CD4-positive, alpha-beta T cell treated with Interleukin-17A for 4 hours (primary cell): Measurements from ENCODE around the gene SRRM2.
A peak's percentile ranks its signal among the peaks of the same experiment; 100 is the strongest.

Experiments used
- DNase-seq: peaks from one replicate; pipeline ENCODE4 v3.0.0-alpha.2; 2020; ENCODE audit warnings: mixed read lengths

Gene SRRM2

GRCh38 chr16:2741168-2741567 lies 11.3 kb upstream of the SRRM2 start:
- no peak for DNase-seq

- DNase-seq = no peak
Measured at GRCh38 chr16:2742323-2743006, 10.0 kb upstream of the SRRM2 start.

GRCh38 chr16:2743007-2743810 lies 9.2 kb upstream of the SRRM2 start:
- DNase-seq = no peak

- no peak for DNase-seq
Measured at GRCh38 chr16:2744711-2745110, 7.7 kb upstream of the SRRM2 start.

GRCh38 chr16:2745116-2745890 lies 7.1 kb upstream of the SRRM2 start:
- no peak for DNase-seq

GRCh38 chr16:2745961-2746360 lies 6.5 kb upstream of the SRRM2 start:
- no peak for DNase-seq

GRCh38 chr16:2748757-2749455 lies 3.5 kb upstream of the SRRM2 start:
- DNase-seq = no peak

GRCh38 chr16:2749476-2749875 lies 3.0 kb upstream of the SRRM2 start:
- DNase-seq = no peak

- no peak for DNase-seq
Measured at GRCh38 chr16:2749936-2750335, 2.5 kb upstream of the SRRM2 start.

GRCh38 chr16:2751577-2752034 lies 832 bp upstream of the SRRM2 start:
- DNase-seq = peak; percentile 22

- peak; percentile 69 for DNase-seq
Measured at GRCh38 chr16:2752850-2753732, 653 bp downstream of the SRRM2 start.

- DNase-seq = no peak
Measured at GRCh38 chr16:2753733-2754020, 1.2 kb downstream of the SRRM2 start.

GRCh38 chr16:2755158-2755557 lies 2.7 kb downstream of the SRRM2 start:
- no peak for DNase-seq

GRCh38 chr16:2756288-2757015 lies 4.0 kb downstream of the SRRM2 start:
- no peak for DNase-seq

GRCh38 chr16:2757344-2757743 lies 4.9 kb downstream of the SRRM2 start:
- no peak for DNase-seq

GRCh38 chr16:2761472-2761871 lies 9.0 kb downstream of the SRRM2 start:
- no peak for DNase-seq

- DNase-seq = no peak
Measured at GRCh38 chr16:2761886-2762583, 9.6 kb downstream of the SRRM2 start.

GRCh38 chr16:2762711-2763110 lies 10.3 kb downstream of the SRRM2 start:
- no peak for DNase-seq

GRCh38 chr16:2763173-2763572 lies 10.7 kb downstream of the SRRM2 start:
- no peak for DNase-seq

- no peak for DNase-seq
Measured at GRCh38 chr16:2764718-2765117, 12.3 kb downstream of the SRRM2 start.
